GM21528 (cell line): ENCODE results near the gene ASTL.

Source experiments
- ATAC-seq: cut with Tn5 transposase; IDR thresholded peaks from one replicate; pipeline ENCODE4 v1.9.1; 2021; ENCODE audit warnings: mild to moderate bottlenecking, moderate library complexity; ENCODE audit not compliant: unreplicated experiment, low FRiP score

The ASTL gene

DNA sequence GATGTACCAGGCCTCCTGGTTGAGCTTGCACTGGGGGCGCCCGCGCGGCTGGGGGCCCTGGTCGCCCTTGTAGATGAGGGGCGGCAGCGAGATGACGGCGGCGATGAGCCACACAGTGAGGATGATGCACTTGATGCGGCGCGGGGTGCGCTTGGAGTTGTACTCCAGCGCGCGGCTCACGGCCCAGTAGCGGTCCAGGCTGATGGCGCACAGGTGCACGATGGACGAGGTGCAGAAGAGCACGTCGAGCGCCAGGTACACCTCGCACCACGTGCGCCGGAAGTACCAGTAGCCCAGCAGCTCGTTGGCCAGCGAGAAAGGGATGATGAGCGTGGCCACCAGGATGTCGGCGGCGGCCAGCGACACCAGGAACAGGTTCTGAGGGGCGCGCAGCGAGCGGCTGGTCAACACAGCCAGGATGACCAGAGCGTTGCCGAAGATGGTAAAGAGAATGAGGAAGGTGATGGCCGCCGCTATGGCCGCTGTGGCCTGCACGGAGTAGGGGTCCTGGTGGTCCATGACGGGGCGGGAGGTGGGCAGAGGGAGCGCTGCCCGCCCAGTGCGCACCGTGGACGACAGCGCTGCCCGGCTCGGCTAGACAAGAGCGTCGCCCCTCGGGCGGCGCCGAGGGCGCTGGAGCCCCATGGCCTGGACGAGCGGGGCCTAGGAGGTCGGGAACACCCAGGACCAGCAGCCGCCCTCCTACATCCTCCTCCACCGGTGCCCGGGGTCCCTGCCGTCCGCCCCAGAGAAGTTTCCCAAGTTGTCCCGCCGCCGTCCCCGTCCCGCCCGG is 22.5 kb downstream of the ASTL start:
- ATAC-seq: no peak

DNA sequence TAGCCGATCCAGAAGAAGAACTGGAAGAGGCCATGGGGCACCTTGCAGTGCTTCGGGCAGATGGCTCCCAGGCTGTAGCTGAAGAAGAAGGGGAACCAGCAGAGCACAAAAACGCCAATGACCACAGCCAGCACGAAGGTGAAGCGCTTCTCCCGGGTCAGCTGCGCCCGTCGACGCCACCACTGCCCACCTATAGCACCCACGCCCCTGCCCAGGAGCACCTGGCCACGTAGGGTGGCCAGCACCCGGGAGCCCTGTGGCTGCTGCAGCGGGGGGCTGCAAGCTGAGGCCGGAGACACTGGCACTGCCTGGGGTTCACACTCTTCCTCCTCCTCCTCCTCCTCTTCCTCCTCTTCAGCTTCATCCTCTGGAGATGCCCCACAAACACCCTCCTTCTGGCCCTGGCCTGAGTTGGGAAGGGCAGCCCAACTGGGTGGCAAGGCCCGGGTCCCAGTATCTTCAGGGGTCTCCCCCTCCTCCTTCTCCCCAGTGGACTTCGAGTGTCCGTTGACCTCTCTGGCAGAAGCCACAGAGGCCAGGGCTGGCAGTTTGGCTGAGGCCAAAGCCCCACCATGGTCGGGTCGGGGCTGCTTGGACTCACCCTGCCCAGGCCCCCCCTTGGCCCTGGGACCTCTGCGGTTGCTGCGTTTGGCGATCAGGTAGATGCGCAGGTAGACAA is 23.3 kb downstream of the ASTL start:
- ATAC-seq: no peak

DNA sequence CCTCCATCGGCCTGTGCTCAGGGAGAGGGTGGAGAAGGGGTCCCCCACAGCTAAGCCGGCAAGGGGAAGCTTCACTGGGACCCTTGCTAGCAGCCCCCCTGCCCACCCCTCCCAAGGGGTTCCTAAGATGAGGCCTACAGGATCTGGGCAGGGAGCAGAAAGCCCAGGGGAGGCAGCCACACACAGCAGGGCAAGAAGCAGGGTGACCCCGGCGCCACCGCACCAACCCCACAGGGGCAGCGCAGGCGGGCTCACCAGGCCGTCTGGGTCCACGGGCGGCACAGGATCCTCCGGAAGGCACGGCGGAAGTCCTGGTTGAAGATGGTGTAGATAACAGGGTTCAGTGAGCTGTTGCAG is 23.8 kb downstream of the ASTL start:
- no peak for ATAC-seq

DNA sequence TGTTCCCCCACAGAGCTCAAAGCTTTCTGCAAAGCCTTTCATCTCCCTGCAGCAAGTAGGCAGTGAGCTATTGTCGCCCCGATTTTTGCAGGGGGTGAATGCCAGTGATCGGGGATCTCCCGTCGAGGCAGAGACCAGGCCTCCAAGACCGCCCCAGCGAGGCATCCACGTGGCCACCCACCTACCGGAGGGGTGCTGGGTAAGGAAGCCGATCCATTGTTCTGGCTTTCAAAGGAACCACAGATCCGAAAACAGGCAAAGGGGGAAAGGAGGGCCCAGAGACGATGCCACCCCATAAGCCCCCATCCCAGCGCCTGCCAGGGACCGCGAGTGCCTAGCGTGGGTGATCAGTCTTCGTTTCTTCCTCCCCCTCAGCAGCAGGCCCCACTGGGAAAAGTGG is 24.4 kb downstream of the ASTL start:
- ATAC-seq: no peak

DNA sequence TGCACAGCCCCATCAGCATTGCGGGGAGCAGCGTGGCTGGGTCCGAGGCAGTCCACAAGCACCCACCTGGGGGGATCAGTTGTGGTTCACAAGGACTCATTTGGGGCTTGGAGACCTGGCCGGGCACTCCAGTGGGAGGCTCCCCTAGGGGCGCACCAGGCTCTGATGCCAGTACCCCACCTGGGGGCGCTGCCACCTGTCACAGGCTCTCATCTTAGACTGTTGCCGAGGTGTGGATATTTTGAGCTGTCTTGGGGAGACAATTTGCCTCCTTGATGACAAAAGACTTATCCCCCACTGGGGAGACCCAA is 25.0 kb downstream of the ASTL start:
- no peak for ATAC-seq

DNA sequence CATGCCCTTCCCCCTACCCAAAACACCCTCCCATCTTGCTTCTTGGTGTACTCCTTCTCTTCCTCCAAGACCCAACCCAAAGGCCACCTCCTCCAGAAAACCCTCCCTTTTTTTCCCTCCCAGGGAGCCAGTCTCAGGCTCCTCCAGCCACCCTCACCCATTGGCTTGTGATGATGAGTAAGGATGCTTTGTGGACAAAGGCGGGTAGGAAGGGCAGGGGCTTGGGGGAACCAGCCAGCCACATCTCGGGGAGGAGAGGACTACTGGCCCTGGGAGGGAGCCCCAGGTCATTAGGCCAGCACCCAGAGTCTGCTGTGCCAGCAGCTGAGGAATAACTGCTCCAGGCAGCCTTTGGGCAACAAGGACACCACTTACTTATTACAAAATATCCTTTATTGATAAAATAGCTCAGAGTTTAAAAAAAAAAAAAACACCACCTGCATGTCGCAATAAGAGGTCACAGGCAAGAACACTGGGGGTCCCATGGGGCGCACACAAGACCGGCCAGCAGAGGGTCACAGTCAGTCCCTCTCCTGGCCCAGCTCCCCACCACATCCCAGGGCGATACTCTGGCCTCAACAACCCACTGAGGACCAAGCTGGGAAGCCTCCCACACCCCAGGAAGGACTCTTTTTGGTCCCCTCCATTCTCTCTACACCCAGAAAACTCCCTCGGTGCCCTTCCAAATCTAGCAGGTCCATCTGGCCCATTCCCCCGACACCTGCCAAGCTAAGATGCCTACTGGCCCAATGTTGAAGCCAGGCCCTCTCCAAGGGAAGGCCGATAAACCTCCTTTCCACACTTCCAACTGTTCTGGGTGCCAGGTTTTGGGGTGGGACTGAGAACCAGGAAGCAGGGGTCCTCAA is 25.6 kb downstream of the ASTL start:
- no peak for ATAC-seq

DNA sequence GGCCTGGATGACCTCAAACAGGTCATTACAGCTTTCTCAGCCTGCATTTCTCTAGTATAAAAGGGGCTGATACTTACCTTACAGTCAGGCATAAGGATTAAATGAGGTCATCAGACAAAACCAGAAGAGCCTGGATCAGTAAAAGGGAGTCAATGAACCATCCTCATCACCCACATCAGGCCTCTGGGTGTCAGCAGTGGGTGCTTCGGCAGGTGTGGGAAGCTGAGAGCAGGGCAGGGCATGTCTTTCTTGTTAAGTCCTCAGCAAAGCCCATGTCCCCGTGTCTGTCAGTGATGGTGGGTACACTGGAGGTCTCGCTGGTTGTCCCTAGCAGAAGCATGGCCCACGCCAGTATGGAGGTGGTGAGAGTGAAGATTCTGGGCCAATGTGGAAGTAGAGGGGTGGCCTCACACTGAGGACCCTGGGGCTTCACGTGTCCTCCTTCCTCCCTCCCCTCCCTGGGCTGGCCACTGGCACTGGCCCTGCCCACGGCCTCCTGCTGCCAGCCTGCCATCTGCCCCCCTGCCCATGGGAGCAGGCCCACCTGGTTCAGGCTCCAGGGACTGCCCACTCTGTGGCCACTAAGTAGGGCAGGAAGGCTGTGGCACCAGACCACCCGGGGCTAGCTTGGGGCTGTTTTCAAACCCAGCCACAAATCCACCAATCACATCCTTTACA is 26.3 kb downstream of the ASTL start:
- no peak for ATAC-seq

DNA sequence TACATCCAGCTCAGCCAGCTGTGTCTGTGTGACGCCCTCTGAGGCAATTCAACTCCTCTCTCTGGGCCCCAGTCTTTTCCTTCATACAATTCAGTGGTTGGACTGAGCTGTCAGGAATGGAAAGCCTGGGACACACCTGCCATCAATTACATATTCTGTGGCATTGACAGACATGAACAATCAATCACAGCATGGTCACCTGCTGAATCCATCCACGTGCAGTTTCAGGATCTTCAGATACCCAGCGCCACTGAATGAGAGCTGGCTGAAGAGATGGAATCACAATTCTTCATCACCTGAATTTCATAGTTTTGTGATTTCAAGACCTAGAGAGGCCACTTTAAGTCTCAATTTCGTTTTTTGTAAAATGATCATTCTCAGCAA is 27.1 kb downstream of the ASTL start:
- no peak for ATAC-seq

DNA sequence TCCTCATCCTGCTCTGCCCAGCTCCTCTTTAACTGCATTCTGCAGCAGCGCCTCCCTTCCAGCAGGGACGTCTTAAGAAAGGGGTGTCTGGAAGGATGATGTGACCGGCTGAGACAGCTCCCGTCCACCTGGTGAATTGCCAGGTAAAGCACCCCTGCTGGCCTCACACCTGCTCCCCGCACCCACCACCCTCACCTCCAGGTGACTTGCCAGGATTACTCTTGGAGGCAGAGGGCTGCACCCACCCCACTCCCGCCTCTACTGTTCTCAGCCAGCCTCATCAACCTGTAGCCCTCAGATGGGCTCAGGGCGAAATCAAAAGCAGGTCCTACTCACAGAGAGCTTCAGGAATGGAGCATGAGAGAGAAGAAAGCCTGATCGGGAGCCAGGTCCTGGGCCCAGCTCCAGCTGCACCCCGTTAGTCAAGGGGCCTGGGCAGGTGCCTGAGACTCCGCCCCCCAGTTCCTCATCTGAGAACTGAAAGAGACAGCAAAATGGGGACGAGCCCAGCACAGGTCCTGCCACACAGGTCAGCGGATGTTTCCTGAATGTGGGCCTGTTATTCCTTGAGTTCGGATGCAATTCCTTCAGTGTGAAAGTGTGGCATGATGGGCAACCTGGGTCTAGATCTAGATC is 27.6 kb downstream of the ASTL start:
- no peak for ATAC-seq

DNA sequence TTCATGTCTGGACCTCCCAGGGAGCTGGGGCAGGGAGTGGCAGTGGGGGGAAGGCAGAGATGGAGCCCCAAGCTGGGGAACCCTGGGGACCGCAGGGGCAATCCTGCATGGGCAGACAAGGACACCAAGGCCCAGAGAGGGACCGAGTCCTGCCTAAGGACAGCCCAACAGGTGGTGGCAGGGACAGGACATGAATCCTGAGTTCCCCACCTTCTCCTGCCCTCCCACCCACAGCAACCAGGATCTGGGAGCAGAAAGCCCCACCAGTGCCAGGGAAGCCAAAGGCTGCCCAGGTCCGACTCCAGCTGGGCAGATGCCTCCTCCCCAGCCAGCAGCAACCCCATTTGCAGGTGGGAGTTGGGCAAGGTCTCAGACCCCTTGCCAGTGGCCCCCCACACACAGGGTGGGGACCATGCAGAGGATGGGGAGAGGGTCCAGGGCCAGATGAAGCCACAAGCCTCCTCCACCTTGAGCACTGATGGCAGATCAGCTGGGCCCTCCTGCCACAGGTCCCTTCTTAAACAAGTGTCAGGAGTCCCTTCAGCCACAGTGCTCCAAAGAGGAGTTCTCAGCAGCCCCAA is 28.3 kb downstream of the ASTL start:
- no peak for ATAC-seq

DNA sequence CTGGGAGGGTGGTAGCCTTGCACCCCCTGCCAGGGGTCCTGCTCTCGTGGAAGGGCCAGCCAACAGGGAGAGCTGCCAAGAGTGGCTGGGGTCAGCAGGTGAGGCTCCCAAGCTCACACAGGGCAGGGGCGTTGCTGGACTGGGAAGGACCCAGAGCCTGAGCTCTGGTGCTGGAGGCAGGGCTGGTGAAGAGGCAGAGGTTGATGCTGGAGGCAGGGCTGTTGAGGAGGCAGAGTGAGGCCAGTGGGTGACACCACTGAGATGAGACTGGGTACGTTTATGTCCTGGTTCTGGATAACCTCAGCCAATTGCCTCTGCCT is 29.0 kb downstream of the ASTL start:
- no peak for ATAC-seq

DNA sequence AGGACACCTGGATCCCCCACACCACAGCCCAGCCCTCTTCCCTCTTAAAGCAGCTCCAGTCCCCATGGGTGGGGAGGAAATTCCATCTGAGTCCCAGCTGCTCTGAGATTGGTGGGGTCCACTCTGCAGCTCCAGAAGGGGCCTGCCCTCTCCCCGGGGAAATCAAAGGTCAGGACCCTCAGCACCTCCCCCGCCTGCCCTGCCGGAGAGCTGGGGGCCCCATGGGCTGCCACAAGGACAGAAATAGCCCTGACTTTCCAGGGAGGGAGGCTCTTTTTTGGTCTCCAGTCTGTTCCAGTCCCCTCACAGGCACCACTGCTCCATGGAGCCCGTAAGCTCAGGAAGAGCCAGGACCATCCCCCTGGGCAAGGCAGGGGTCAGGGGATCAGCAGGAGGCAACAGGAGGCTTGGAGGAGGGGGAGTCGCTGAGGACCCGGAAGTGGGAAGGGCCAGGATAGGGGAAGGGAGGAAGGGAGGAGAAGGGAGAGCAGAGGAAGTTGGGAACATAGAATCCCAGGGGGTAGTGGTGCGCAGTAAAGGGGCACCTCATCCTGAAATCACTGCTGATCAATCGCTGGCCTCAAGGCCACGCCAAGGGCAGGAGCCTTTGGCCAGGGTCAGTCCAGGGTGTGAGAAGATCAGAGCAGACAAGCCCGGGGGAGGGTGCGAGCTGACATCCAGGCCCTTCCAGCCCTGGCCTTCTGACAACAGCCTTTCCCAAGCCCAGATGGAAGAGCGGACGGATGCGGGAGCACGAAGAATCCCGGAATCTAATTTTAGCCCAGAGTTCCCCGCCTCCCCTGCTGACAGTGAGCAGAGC is 29.6 kb downstream of the ASTL start:
- ATAC-seq: no peak

DNA sequence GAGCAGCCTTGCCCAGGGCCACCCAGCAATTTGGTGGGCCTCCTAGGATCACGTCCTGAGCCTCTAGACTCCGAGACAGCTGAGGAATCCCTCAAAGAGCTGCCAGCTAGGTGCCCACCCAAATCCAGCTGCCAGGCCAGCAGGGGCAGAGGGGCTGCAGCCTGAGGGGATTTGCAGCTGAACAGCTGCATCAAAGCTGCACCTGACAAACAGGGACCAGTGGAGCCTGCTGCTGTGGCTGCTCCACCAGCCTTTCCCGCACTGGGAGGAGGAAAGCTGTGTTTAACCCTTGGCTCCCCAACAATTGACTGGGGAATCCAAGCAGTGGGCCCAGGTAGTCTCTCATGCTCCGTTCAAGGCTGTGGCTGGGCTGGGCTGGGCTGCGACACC is 30.2 kb downstream of the ASTL start:
- no peak for ATAC-seq

DNA sequence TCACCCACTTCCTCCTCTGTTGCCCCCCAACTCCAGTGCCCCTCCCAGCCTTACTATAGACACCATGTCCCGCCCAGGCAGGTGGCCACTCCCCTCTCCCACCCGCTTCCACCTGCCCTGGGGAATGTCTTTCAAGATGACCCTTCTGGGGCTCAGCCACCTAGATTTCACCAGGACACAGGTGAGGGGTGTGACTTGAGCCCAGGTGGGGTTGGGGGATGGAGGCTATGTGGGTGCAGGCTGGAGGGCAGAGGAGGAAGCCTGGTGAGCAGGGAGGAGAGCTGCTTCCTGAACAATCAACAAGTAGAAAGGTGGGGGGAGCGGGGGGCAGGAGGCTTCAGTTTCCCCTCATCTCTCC is 30.6 kb downstream of the ASTL start:
- ATAC-seq: no peak

DNA sequence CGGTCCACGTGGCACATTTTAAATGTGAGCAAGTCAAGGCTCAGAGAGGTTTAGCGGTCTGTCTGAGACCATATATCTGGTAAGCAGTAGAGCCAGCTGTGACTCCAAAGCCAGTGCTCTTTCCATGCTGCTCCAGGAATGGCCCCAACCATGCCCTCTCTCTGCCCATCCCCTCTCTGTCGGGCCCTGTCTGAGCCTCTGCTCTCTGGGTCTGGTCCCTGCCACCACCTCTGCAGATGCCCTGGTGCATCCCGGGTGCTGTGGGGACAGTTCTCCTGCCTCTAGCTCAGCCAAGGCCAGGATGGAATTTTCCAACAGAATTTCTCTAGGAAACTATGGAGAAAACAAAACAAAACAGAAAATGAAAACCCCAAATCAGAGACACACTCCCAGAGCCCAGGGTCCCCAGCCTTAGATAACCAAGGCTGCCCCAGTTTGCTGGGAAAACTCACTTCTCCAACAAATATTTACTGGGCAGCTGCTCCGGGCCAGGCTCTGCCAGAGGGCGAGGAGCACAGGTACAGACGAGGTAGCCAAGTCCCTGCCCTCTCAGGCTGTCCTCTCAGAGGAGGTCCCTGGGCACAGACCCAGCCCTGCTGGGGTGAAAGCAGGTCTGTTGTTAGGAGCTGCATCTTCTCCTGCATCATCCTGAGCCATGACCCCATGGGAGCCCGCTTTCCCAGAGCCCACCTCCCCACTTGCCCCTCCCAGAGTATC is 31.2 kb downstream of the ASTL start:
- ATAC-seq: no peak

DNA sequence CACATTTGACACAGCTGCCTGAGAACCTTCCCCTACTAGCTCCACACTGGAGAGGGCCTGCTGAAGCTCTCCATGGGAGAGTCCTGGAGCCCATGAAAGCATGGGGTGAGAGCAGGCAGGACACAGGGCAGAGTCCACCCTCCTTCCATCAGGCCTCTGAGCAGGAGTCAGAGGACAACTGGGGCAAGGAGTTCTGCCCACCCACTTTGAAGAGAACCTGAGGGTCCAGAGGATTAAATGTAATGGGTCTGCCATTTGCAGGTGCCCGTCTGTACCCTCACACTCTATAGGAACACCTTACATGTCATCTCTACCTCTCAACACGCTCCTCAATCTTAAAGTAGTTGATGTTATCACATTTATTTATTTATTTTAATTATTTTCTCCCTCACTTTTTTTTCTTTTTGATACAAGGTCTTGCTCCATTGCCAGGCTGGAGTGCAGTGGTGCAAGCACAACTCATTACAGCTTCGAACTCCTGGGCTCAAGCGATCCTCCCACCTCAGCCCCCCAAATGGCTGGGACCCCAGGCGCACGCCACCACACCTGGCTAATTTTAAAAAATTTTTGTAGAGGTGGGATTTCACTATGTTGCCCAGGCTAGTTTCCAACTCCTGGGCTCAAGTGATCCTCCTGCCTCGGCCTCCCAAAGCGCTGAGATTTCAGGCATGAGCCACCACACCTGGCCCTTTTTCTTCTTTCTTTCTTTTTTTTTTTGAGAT is 32.1 kb downstream of the ASTL start:
- ATAC-seq: no peak

DNA sequence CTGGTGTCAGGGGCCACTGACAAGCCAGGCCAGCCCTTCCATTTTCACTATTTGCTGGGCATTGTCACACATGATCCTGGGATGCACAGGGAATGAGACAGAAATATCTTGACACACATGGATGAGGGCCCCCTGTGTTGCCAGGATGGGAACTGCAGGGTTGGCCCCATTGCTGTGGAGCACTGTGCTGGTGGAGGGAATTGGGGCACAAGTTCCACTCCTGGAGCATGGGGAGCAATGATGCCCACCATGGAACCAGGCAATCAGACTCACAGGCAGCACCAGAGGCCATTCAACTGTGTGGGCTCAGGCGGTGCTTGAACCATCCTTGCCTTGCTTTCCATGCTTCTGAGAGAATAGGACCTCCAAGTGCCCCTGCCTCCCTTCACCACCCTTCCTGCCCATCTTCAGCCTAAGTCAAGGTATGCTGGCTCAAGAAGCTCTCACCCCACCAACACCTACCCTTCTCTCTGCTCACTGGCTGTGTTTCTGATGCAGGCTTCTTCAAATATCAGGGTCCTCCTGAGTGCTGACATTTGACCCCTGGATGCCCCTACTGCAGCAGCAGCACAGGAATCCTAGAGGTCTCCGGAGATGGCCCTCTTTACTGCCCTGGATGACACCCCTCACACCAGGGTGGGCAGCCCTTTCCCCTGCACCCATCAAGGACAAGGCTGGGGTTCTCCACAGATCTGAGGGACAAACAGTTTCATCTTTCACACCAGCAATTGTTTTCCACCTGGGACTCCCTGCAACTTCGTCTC is 33.0 kb downstream of the ASTL start:
- no peak for ATAC-seq

DNA sequence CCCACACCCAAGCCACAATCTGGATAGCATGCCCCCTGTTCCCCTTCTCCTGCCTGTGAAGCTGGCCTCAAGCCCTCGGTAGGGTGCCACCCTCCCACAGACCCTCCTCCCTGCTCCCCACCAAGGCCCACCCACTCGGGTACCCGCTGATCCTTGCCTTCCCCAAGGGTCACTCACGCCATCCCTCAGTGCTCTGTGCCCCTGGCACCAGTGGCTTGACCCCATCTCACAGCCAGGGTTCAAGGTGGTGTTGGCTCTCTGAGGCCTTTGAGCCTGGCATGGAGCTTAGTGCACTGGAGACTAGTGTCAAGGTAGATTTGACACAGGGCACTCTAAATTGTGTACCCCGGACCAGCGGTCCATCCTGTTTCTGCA is 33.8 kb downstream of the ASTL start:
- no peak for ATAC-seq
